H9 (cell line): Measurements from ENCODE around the gene AFMID. TPM values are rescaled to one million over a fixed set of nuclear protein-coding genes. Genes with fewer than 3 reads are reported as not detected.

Experiments
- DNase-seq: peaks from one replicate; pipeline ENCODE4 v3.0.0-alpha.2; 2017
- H2AFZ ChIP-seq: one replicate; pipeline ENCODE4 v1.6.1; 2013; ENCODE audit warnings: mild to moderate bottlenecking, low read length, control low read depth, moderate library complexity
- H2AK5ac ChIP-seq: 2 replicates; pipeline ENCODE4 v1.6.1; 2013; ENCODE audit warnings: low read length, control low read depth, mixed read lengths; ENCODE audit not compliant: insufficient read length
- H2BK120ac ChIP-seq: one replicate; pipeline ENCODE4 v1.6.1; 2013; ENCODE audit warnings: low read depth, mild to moderate bottlenecking, low read length, control low read depth, inconsistent platforms; ENCODE audit not compliant: poor library complexity, severe bottlenecking
- H2BK12ac ChIP-seq: 2 replicates; pipeline ENCODE4 v1.6.1; 2013; ENCODE audit warnings: low read length, control low read depth, mixed read lengths, low read depth; ENCODE audit not compliant: insufficient read length
- H2BK15ac ChIP-seq: 2 replicates; pipeline ENCODE4 v1.6.1; 2013; ENCODE audit warnings: low read depth, low read length, control low read depth
- H2BK20ac ChIP-seq: one replicate; pipeline ENCODE4 v1.6.1; 2013; ENCODE audit warnings: low read depth, mild to moderate bottlenecking, low read length, control low read depth, inconsistent platforms; ENCODE audit not compliant: poor library complexity, severe bottlenecking
- H2BK5ac ChIP-seq: 2 replicates; pipeline ENCODE4 v1.6.1; 2013; ENCODE audit warnings: low read length, control low read depth, mixed read lengths; ENCODE audit not compliant: insufficient read length
- H3K14ac ChIP-seq: 2 replicates; pipeline ENCODE4 v1.6.1; 2013; ENCODE audit warnings: low read length, control low read depth; ENCODE audit not compliant: insufficient read depth
- H3K18ac ChIP-seq: 2 replicates; pipeline ENCODE4 v1.6.1; 2013; ENCODE audit warnings: low read depth, mild to moderate bottlenecking, mixed read lengths, low read length, control low read depth; ENCODE audit not compliant: insufficient read length
- H3K23ac ChIP-seq: 2 replicates; pipeline ENCODE4 v1.6.1; 2013; ENCODE audit warnings: low read length, control low read depth, mixed read lengths, low read depth; ENCODE audit not compliant: insufficient read length
- H3K23me2 ChIP-seq: 2 replicates; pipeline ENCODE4 v1.6.1; 2013; ENCODE audit warnings: low read depth, mild to moderate bottlenecking, mixed read lengths, low read length, control low read depth; ENCODE audit not compliant: insufficient read length, poor library complexity, severe bottlenecking
- H3K27ac ChIP-seq: 2 replicates; pipeline ENCODE4 v1.5.1; 2013; ENCODE audit warnings: low read length, control low read depth, mixed read lengths, low read depth; ENCODE audit not compliant: insufficient read length
- H3K27me3 ChIP-seq: 2 replicates; pipeline ENCODE4 v1.6.1; 2013; ENCODE audit warnings: low read length, control low read depth, inconsistent platforms; ENCODE audit not compliant: insufficient read depth
- H3K4ac ChIP-seq: 2 replicates; pipeline ENCODE4 v1.6.1; 2013; ENCODE audit warnings: low read depth, mild to moderate bottlenecking, control low read depth, inconsistent platforms, low read length, moderate library complexity
- H3K4me1 ChIP-seq: 2 replicates; pipeline ENCODE4 v1.6.1; 2013; ENCODE audit warnings: low read length, control low read depth, inconsistent platforms; ENCODE audit not compliant: insufficient read depth
- H3K4me2 ChIP-seq: 2 replicates; pipeline ENCODE4 v1.6.1; 2013; ENCODE audit warnings: low read length, control low read depth, mixed read lengths; ENCODE audit not compliant: insufficient read length, insufficient read depth
- H3K56ac ChIP-seq: 2 replicates; pipeline ENCODE4 v1.6.1; 2013; ENCODE audit warnings: low read depth, mild to moderate bottlenecking, mixed read lengths, low read length, control low read depth; ENCODE audit not compliant: insufficient read length
- H3K79me1 ChIP-seq: 2 replicates; pipeline ENCODE4 v1.6.1; 2013; ENCODE audit warnings: low read depth, mild to moderate bottlenecking, moderate library complexity, low read length, control low read depth, inconsistent platforms; ENCODE audit not compliant: insufficient read depth, poor library complexity, severe bottlenecking
- H3K79me2 ChIP-seq: 2 replicates; pipeline ENCODE4 v1.6.1; 2013; ENCODE audit warnings: low read length, control low read depth, inconsistent platforms; ENCODE audit not compliant: insufficient read depth
- H3K9ac ChIP-seq: 2 replicates; pipeline ENCODE4 v1.6.1; 2013; ENCODE audit warnings: low read length, control low read depth, mixed read lengths; ENCODE audit not compliant: insufficient read length; ENCODE audit errors: extremely low read depth
- H3K9me3 ChIP-seq: one replicate; pipeline ENCODE4 v1.6.1; 2013; ENCODE audit warnings: low read depth, low read length, inconsistent platforms; ENCODE audit not compliant: control insufficient read depth
- H3T11ph ChIP-seq: one replicate; pipeline ENCODE4 v1.6.1; 2013; ENCODE audit warnings: mild to moderate bottlenecking, low read length, control low read depth, inconsistent platforms
- H4K20me1 ChIP-seq: one replicate; pipeline ENCODE4 v1.6.1; 2013; ENCODE audit not compliant: control insufficient read depth, insufficient read length, insufficient read depth
- H4K5ac ChIP-seq: 2 replicates; pipeline ENCODE4 v1.6.1; 2013; ENCODE audit warnings: low read depth, mild to moderate bottlenecking, mixed read lengths, low read length, control low read depth; ENCODE audit not compliant: insufficient read length
- H4K8ac ChIP-seq: replicated peaks from 2 replicates; pipeline ENCODE4 v1.6.1; 2013; ENCODE audit warnings: low read length, control low read depth, mixed read lengths, low read depth; ENCODE audit not compliant: insufficient read length
- H4K91ac ChIP-seq: 2 replicates; pipeline ENCODE4 v1.6.1; 2013; ENCODE audit warnings: low read depth, mild to moderate bottlenecking, moderate library complexity, mixed read lengths, low read length, control low read depth; ENCODE audit not compliant: insufficient read length
- H3K27ac Mint-ChIP-seq, 3 experiments: 2 replicates in 2 of 3; 3 replicates in 1 of 3; pipeline ENCODE4 v1.8.0; 2020 to 2021; ENCODE audit warnings: mixed read lengths in 3 of 3, mild to moderate bottlenecking in 1 of 3, moderate library complexity in 1 of 3
- H3K27me3 Mint-ChIP-seq: 2 replicates; pipeline ENCODE4 v1.8.0; 2021; ENCODE audit warnings: low read depth, mild to moderate bottlenecking, moderate library complexity, mixed read lengths
- H3K36me3 Mint-ChIP-seq, 3 experiments: 2 replicates in 2 of 3; 3 replicates in 1 of 3; pipeline ENCODE4 v1.8.0; 2020 to 2021; ENCODE audit warnings: low read depth in 3 of 3, mixed read lengths in 3 of 3; ENCODE audit not compliant: insufficient read depth in 1 of 3
- H3K4me1 Mint-ChIP-seq, 2 experiments: 2 replicates each; pipeline ENCODE4 v1.8.0; 2020; ENCODE audit warnings: mixed read lengths in 2 of 2
- H3K4me3 Mint-ChIP-seq, 2 experiments: 2 replicates in 1 of 2; 3 replicates in 1 of 2; pipeline ENCODE4 v1.8.0; 2020 to 2021; ENCODE audit warnings: mild to moderate bottlenecking in 2 of 2, mixed read lengths in 2 of 2, moderate library complexity in 1 of 2
- H3K9me3 Mint-ChIP-seq, 2 experiments: 2 replicates in 1 of 2; 3 replicates in 1 of 2; pipeline ENCODE4 v1.8.0; 2020; ENCODE audit warnings: mild to moderate bottlenecking in 2 of 2, mixed read lengths in 2 of 2, moderate library complexity in 1 of 2
- CTCF ChIP-seq: fragments of 200-600 bp; sonication (generic); conservative IDR thresholded peaks from 3 replicates; pipeline ENCODE4 v1.8.0; 2021; ENCODE audit warnings: antibody characterized with exemption, mild to moderate bottlenecking
- WGBS: extraction: QIAGEN DNeasy Blood & Tissue Kit; methylation state at CpG from one replicate; pipeline ENCODE4 v1.1.7; 2013; ENCODE audit warnings: missing lambda C conversion rate, low lambda C conversion rate, mixed read lengths; ENCODE audit not compliant: insufficient read length; ENCODE audit errors: extremely low coverage; 5-methylcytosine and 5-hydroxymethylcytosine counted together
- total RNA-seq: library from RNA; stranded (reverse); gene quantifications from 2 replicates; pipeline ENCODE4 v1.2.1, GENCODE V29; 2021

Gene AFMID
- total RNA-seq, 1 experiment from 2014 or later = 64.1 TPM

DNA sequence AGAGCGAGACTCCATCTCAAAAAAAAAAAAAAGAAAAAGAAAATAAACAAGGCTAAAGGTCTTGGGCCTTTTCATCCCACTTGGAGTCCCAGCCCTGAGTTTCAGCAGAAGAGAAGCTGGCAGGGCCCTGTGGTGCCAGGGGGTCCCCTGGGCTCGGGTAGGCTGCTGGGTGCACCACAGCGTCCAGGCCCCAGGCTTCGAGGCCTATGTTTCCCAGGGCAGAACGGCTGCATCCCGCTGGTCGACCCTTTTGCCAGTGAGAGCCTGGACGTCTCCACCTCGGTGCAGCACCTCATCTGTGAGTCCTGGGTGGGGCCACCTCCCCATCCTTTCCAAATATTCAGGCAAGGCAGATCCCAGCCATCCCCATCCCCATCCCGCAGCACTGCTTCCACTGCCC is 46.5 kb downstream of the AFMID start:
- H2BK20ac ChIP-seq = no peak overlapping the region
- no peaks in the 10 kb centered on the region for H3K79me2 ChIP-seq
- no peak overlapping the region for H3K27ac ChIP-seq
- no peak overlapping the region for H3K9ac ChIP-seq
- H4K5ac ChIP-seq = no peak overlapping the region
- no peaks in the 10 kb centered on the region for H3K79me1 ChIP-seq
- no peak overlapping the region for H3T11ph ChIP-seq
- no peak overlapping the region for H2BK12ac ChIP-seq
- no peak overlapping the region for H2AFZ ChIP-seq
- H4K91ac ChIP-seq = no peak overlapping the region
- peak; percentile 31 for DNase-seq
- no peaks in the 10 kb centered on the region for H3K9me3 ChIP-seq
- H3K36me3 Mint-ChIP-seq = no peaks in the 10 kb centered on the region
- peaks cover 6% of the 10 kb centered on the region; the same call in 1 of the 2 replicates for H3K27me3 ChIP-seq
- H3K4me2 ChIP-seq = no peak overlapping the region
- no peak overlapping the region for H3K4ac ChIP-seq
- H2BK5ac ChIP-seq = no peak overlapping the region
- no peaks in the 10 kb centered on the region for H3K23me2 ChIP-seq
- H3K23ac ChIP-seq = no peak overlapping the region
- peak overlapping the region in 1 of 3 experiments; percentile 51; a peak in 1 of 7 replicates for H3K27ac Mint-ChIP-seq
- WGBS = no CpG with 5 or more reads among the region's 10 CpGs
- peaks cover 0 to 14% of the 10 kb centered on the region in 2 experiments; a peak in 2 of 4 replicates for H3K4me1 Mint-ChIP-seq
- H2AK5ac ChIP-seq = no peak overlapping the region
- H3K27me3 Mint-ChIP-seq = peaks cover 51% of the 10 kb centered on the region
- no peak overlapping the region for H3K18ac ChIP-seq
- H2BK15ac ChIP-seq = no peak overlapping the region
- no peak overlapping the region for H3K56ac ChIP-seq
- no peak overlapping the region for H2BK120ac ChIP-seq
- no peak overlapping the region for H4K8ac ChIP-seq
- no peaks in the 10 kb centered on the region for H4K20me1 ChIP-seq
- H3K14ac ChIP-seq = no peak overlapping the region
- H3K4me1 ChIP-seq = no peaks in the 10 kb centered on the region
- no peaks in the 10 kb centered on the region for H3K9me3 Mint-ChIP-seq
- TF ChIP-seq CTCF = no peak
- H3K4me3 Mint-ChIP-seq = no peak overlapping the region
